HepG2 (cell line): ENCODE results near the gene NUDCD2.

Experiments used
- ARID3A ChIP-seq: IDR thresholded peaks from 2 replicates; pipeline ENCODE4 v1.6.1; 2012; ENCODE audit warnings: low read depth, low read length, improper control_type of control experiment
- MED1 ChIP-seq: sonication (generic); formaldehyde crosslinking; IDR thresholded peaks from 2 replicates; pipeline ENCODE4 v1.4.0; 2020; ENCODE audit warnings: missing genetic modification reagents
- PBX2 ChIP-seq: IDR thresholded peaks from 2 replicates; pipeline ENCODE4 v1.6.1; 2016; ENCODE audit warnings: control low read depth
- RAD21 ChIP-seq: fragments of 450-650 bp; formaldehyde crosslinking; IDR thresholded peaks from 2 replicates; pipeline ENCODE4 v1.5.0; 2020; ENCODE audit warnings: mild to moderate bottlenecking
- ZBTB26 ChIP-seq: IDR thresholded peaks from 2 replicates; pipeline ENCODE4 v1.6.1; 2016; ENCODE audit warnings: missing compliant biosample characterization, missing genetic modification reagents, borderline replicate concordance
- ZHX1 ChIP-seq: sonication (generic); formaldehyde crosslinking; IDR thresholded peaks from 2 replicates; pipeline ENCODE4 v1.8.1; 2022; ENCODE audit warnings: low read depth, mild to moderate bottlenecking, missing genetic modification reagents
- ZNF143 ChIP-seq: sonication (generic); formaldehyde crosslinking; IDR thresholded peaks from 2 replicates; pipeline ENCODE4 v1.4.0; 2020; ENCODE audit warnings: missing genetic modification reagents

GRCh38 chr5:163434401-163434866 lies 25.5 kb downstream of the NUDCD2 start:
- TF ChIP-seq ZNF143 (no peak), ARID3A (no peak), PBX2 (CRISPR knock-in tag) (no peak), ZHX1 (no peak), RAD21 (CRISPR knock-in tag) (no peak), MED1 (no peak), ZBTB26 (no peak)
